Choroid plexus epithelial cell (primary cell): Measurements from ENCODE around the gene ERRFI1.
A peak's percentile ranks its signal among the peaks of the same experiment; 100 is the strongest.

ENCODE experiments used
- DNase-seq: peaks from one replicate; pipeline ENCODE4 v3.0.0-alpha.2; 2010; ENCODE audit warnings: low read depth
- H3K4me3 ChIP-seq: 2 replicates; pipeline ENCODE4 v1.5.1; 2011; ENCODE audit warnings: low read depth, mild to moderate bottlenecking, control low read depth, low read length, moderate library complexity
- CTCF ChIP-seq: conservative IDR thresholded peaks from 2 replicates; pipeline ENCODE4 v1.5.1; 2011; ENCODE audit warnings: low read depth, mild to moderate bottlenecking, control low read depth, inconsistent platforms, low read length, moderate library complexity

Gene ERRFI1

GRCh38 chr1:8023995-8024313 lies 2.2 kb downstream of the ERRFI1 start:
- no peak for TF ChIP-seq CTCF
- H3K4me3 ChIP-seq, result peak overlapping the region; percentile 86
- peak; percentile 29 for DNase-seq

GRCh38 chr1:8023287-8023994 lies 2.7 kb downstream of the ERRFI1 start:
- H3K4me3 ChIP-seq, result peak overlapping the region; percentile 86
- DNase-seq, result peak; percentile 23
- TF ChIP-seq CTCF, result no peak

GRCh38 chr1:8022395-8023286 lies 3.5 kb downstream of the ERRFI1 start:
- DNase-seq, result peak; percentile 23
- peak overlapping the region; percentile 86 for H3K4me3 ChIP-seq
- TF ChIP-seq CTCF, result no peak

GRCh38 chr1:8021676-8022266 lies 4.3 kb downstream of the ERRFI1 start:
- no peak for TF ChIP-seq CTCF
- DNase-seq, result peak; percentile 50
- H3K4me3 ChIP-seq, result peak overlapping the region; percentile 86

GRCh38 chr1:8020032-8020431 lies 6.1 kb downstream of the ERRFI1 start:
- TF ChIP-seq CTCF, result no peak
- DNase-seq, result peak; percentile 72
- peak overlapping the region; percentile 20 for H3K4me3 ChIP-seq

GRCh38 chr1:8019229-8019620 lies 6.9 kb downstream of the ERRFI1 start:
- DNase-seq, result peak; percentile 28
- no peak for TF ChIP-seq CTCF

More at GRCh38 chr1:8019229-8019620, 6.9 kb downstream of the ERRFI1 start:
- H3K4me3 ChIP-seq, result peak overlapping the region; percentile 0
